GM13976 (cell line): ENCODE measurements around the gene CIB1.
A peak's percentile ranks its signal among the peaks of the same experiment; 100 is the strongest.

Experiments
- DNase-seq: peaks from one replicate; pipeline ENCODE4 v3.0.0; 2012; ENCODE audit warnings: low spot score
- in situ Hi-C: fragments of 300-500 bp; cut with MboI; formaldehyde crosslinking; loops from one replicate; pipeline ENCODE4 v1.12.0; 2022; ENCODE audit warnings: low sequenced_read_pairs, mixed read lengths, inconsistent platforms; ENCODE audit not compliant: unreplicated experiment
- TF ChIP-seq, protein P1 (sequence below): IDR thresholded peaks from 2 replicates; pipeline ENCODE4 v1.5.1; 2012; ENCODE audit warnings: borderline replicate concordance, mild to moderate bottlenecking; ENCODE audit not compliant: insufficient read depth; ENCODE audit errors: extremely low read depth, missing control alignments, control extremely low read depth

The CIB1 gene

DNA sequence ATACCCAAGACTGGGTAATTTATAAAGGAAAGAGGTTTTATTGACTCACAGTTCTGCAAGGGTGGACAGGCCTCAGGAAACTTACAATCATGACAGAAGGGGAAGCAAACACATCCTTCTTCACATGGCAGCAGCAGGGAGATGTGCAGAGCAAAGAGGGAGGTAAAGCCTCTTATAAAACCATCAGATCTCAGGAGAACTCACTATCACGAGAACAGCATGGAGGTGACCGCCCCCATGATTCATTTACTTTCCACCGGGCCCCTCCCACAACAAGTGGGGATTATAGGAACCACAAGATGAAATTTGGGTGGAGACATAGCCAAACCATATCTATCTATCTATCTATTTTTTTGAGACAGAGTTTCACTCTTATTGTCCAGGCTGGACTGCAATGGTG, 5.6 kb upstream of the CIB1 start:
- TF ChIP-seq, protein P1, sequence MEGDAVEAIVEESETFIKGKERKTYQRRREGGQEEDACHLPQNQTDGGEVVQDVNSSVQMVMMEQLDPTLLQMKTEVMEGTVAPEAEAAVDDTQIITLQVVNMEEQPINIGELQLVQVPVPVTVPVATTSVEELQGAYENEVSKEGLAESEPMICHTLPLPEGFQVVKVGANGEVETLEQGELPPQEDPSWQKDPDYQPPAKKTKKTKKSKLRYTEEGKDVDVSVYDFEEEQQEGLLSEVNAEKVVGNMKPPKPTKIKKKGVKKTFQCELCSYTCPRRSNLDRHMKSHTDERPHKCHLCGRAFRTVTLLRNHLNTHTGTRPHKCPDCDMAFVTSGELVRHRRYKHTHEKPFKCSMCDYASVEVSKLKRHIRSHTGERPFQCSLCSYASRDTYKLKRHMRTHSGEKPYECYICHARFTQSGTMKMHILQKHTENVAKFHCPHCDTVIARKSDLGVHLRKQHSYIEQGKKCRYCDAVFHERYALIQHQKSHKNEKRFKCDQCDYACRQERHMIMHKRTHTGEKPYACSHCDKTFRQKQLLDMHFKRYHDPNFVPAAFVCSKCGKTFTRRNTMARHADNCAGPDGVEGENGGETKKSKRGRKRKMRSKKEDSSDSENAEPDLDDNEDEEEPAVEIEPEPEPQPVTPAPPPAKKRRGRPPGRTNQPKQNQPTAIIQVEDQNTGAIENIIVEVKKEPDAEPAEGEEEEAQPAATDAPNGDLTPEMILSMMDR = no peak
- DNase-seq = no peak
- in situ Hi-C loops = no loop called here

- DNase-seq = no peak
- TF ChIP-seq, protein P1 = no peak
- in situ Hi-C loops = no loop called here
Measured at GRCh38 chr15:90234096-90234988, 601 bp upstream of the CIB1 start, which contains the start of gene GDPGP1. TSS of gene GDPGP1 (plus strand) at chr15:90234209. CDS start at chr15:90240909, 6,700 bp downstream.

- DNase-seq = peak; percentile 39
- in situ Hi-C loops = no loop called here
- TF ChIP-seq, protein P1 = peak; percentile 38
Measured at GRCh38 chr15:90232941-90233386, 777 bp downstream of the CIB1 start.

DNA sequence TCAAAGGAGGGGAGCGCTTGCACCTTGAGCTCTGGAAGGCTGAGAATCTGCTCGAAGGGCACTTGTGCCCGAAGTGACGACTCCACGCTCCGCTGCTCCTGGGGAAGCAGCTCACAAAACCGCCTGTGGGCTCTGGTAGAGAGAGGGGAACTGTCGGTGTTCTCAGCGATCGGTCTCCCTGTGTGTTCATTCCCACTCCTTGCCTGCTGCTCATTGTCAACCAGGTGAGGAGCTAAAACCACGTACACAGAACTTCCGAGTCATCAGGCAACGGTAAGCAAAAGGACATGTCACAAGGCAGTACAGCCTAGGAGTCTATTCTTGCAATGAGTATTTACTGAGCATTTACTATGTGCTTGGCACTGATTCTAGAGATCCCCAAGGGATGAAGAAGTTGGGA, 1.5 kb downstream of the CIB1 start:
- in situ Hi-C loops = no loop called here
- TF ChIP-seq, protein P1 = no peak
- peak; percentile 37 for DNase-seq

- peak; percentile 83 for DNase-seq
- in situ Hi-C loops = no loop called here
- TF ChIP-seq, protein P1 = no peak
Measured at GRCh38 chr15:90231028-90232017, 2.4 kb downstream of the CIB1 start.

DNA sequence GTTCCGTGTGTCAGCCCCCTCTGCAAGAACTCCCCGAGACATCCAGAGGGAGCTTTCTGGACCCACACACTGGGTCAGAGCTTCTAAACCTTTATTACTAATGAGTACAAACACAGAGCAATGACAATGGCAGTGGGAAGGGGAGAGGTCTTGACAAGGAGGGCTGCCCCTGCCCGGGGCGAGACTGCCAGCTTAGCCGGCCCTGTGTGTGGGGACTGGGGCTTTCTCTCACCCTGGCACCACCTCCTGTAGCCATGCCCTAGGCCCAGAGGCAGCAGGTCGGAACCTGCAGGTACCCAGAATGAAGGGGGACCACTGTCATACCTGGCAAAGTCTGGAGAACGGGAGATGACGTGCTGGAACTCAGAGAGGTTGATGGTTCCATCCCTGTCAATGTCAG, 3.1 kb downstream of the CIB1 start:
- TF ChIP-seq, protein P1 = no peak
- no peak for DNase-seq
- in situ Hi-C loops = no loop called here
